Epithelial cell of esophagus (primary cell): Measurements from ENCODE around the gene ABAT.
"Not testable (repeated sequence)": the region's sequence is repeated elsewhere in the genome, so short reads cannot be mapped to it uniquely, and the experiment has no call there.

ENCODE experiments used
- DNase-seq: peaks from one replicate; pipeline ENCODE4 v3.0.0; 2010; ENCODE audit warnings: low read depth
- H3K4me3 ChIP-seq: 2 replicates; pipeline ENCODE4 v1.5.1; 2011; ENCODE audit warnings: mild to moderate bottlenecking, low read length, control low read depth
- TF ChIP-seq, protein P1 (sequence below): IDR thresholded peaks from 2 replicates; pipeline ENCODE4 v1.5.1; 2011; ENCODE audit warnings: low read depth, mild to moderate bottlenecking, low read length, control low read depth, inconsistent platforms; ENCODE audit not compliant: insufficient read depth; ENCODE audit errors: missing control alignments

Gene ABAT

DNA sequence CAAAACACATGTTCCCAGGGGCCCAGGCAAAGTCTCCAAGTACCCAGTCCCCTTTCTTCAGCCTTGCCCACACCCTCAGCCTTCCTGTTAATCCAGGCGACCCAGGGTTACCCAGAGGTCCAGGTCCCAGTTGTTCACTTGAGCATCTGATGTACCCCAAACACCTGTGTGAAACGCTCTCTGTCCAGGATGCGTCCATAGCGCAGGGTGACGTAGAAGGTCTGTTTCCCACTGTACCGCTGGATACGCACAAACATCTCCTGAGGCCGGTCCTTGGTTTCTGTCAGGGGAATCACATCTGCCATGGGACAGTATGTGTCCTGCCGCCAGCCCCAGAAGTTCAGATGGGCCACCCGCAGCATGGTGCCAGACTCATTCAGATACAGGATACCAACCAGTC lies 121.4 kb downstream of the ABAT start:
- no peak overlapping the region for H3K4me3 ChIP-seq
- TF ChIP-seq, protein P1, sequence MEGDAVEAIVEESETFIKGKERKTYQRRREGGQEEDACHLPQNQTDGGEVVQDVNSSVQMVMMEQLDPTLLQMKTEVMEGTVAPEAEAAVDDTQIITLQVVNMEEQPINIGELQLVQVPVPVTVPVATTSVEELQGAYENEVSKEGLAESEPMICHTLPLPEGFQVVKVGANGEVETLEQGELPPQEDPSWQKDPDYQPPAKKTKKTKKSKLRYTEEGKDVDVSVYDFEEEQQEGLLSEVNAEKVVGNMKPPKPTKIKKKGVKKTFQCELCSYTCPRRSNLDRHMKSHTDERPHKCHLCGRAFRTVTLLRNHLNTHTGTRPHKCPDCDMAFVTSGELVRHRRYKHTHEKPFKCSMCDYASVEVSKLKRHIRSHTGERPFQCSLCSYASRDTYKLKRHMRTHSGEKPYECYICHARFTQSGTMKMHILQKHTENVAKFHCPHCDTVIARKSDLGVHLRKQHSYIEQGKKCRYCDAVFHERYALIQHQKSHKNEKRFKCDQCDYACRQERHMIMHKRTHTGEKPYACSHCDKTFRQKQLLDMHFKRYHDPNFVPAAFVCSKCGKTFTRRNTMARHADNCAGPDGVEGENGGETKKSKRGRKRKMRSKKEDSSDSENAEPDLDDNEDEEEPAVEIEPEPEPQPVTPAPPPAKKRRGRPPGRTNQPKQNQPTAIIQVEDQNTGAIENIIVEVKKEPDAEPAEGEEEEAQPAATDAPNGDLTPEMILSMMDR = no peak
- DNase-seq = no peak

DNA sequence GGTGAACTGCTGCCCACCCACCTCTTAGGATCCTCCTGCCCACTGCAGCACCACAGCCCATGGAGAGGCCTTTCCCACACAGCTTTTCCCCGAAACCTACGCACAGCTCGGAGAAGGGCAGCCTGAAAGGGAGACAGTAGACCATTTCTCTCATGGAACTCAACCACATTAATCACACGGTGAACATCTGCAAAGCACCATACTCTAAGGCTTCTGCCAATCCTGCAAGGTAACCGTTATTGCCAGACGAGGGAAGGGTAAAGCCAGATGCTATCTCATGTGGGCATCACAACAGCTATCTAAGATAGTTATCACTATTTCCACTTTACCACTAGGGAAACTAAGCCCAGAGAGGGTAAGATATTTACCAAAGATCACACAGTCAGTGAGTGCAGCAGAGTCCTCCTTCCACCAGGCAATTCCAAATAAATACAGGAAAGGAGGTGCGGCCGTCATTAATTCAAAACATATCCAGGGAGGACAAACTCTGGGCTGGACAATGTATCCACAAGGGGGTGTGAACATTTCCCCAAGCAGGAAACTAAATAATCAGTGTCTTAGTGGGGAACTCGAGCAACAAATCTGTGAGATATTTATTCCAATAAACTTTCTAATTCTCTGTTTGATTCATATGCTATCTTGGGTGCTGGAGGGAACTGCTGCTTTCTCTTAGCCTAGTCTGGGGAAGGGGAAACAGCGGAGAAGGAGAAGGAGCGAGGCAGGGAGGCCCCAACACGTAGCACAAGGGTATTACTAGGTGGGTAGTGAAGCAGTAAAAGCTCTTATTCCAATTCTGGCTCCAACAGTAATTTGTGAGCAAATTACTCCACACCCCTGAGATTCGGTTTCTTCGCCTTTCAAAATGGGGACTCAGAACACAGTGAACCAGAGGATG lies 122.3 kb downstream of the ABAT start:
- no peak for DNase-seq
- TF ChIP-seq, protein P1 = no peak
- H3K4me3 ChIP-seq = peak overlapping the region; percentile 71

DNA sequence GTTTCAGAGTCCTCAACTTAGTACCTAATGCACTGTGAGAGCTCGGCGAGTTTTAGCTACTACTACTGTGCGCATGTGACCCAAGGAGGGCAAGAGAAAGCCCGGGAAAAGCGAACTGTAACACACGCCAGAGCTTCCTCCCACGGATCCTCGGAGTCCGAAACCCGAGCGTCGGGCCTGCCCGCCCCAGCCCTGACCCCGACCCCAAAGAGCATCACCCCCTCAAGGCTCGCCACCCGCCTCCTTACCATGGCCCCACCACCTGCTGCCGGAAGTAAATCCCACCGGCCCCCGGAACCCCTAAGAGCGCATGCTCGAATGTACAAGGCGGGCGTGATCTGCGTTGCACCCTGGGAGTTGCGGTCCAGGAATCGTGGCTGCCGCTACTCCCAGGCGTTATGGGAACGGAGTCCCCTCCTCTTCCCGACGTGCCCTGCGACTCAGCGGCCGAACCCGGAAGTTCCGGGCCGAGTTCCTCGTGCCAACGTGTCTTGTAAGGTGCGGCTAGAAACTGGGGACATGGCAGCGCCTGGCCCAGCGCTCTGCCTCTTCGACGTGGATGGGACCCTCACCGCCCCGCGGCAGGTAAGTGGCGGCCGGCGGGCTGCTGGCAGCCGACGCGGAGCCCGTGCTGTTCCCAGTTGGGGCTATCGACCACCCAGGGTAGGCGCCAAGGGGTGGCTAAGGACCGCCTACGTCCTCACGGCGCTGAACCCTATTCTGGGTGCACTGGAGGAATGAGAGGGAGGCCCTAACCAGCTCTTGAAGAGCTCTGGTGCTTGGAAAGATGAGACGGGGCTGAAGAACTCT lies 123.2 kb downstream of the ABAT start, which contains the start of the genes PMM2 and TMEM186:
Gene PMM2, plus strand, starts transcription at position 476 of the 810 bp plus-strand sequence. Its CDS starts 44 bp downstream, at position 520.
Gene TMEM186, minus strand, starts transcription at position 276 of the 810 bp plus-strand sequence. Its CDS starts 25 bp downstream, at position 251.
- peak; percentile 98 for DNase-seq
- peak within 1 kb of the TSS; percentile 71 for H3K4me3 ChIP-seq
- TF ChIP-seq, protein P1 = no peak

DNA sequence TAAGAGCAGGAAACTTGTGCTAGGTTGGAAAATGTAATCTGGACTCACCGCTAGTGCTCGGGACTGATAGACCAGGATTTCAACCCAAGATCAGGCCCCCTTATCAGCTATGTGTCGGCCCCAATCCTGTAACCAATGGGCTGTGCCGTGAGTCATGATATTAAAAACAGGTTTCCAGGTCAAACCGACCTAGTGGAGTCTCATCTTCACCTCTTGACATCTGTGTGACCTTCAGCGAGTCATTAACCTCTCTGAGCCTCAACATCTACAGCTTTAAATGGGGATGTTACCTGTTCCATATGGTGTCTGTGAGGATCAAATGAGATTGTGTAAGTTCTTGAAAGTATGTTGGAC lies 123.7 kb downstream of the ABAT start:
- peak overlapping the region; percentile 71 for H3K4me3 ChIP-seq
- DNase-seq = peak; percentile 29
- TF ChIP-seq, protein P1 = no peak

DNA sequence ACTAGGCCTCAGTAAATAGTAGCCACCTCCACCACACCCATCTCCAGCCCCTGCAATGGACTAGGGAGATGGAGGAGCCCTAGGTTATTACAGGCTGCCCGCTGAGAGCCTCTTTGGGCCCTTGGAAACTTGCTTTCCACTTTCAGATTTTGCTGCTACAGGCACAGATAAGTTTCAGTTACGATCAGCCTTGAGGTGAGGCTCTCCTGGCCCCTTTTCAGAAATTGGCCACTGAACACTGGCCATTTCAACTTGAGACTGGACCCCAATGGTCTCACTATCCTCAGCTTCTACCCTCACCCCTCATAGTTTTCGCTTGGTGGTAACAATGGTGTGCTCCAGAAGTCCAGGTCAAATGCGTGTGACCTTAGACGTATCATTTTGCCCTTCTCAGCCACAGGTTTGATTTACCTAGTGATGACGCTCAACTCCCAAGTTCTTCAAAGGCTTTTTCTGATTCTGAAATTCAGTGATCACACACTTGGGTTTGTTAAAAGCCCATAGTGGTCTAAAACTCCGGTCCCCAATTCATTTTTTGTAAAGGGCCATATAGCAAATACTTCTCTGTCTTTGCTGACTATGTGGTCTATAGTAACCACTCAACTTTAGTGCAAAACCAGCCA lies 124.2 kb downstream of the ABAT start:
- no peak for DNase-seq
- TF ChIP-seq, protein P1 = no peak
- H3K4me3 ChIP-seq = peak overlapping the region; percentile 71

DNA sequence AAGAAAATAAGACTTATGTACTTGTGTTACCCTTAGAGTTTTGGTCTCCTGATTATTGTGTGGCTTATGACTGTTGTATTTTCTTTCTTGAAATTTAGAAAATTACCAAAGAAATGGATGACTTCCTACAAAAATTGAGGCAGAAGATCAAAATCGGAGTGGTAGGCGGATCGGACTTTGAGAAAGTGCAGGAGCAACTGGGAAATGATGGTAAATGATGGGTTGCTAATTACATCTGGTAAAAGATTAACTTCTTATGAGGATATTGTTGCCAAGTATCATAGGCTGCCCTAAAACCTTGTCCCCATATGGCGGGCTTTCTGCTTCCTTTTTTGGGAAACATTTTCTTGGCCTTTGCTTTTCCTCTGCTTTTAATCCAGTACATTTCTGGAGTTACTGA lies 127.3 kb downstream of the ABAT start:
- H3K4me3 ChIP-seq = no peak overlapping the region
- DNase-seq = no peak
- TF ChIP-seq, protein P1 = no peak

DNA sequence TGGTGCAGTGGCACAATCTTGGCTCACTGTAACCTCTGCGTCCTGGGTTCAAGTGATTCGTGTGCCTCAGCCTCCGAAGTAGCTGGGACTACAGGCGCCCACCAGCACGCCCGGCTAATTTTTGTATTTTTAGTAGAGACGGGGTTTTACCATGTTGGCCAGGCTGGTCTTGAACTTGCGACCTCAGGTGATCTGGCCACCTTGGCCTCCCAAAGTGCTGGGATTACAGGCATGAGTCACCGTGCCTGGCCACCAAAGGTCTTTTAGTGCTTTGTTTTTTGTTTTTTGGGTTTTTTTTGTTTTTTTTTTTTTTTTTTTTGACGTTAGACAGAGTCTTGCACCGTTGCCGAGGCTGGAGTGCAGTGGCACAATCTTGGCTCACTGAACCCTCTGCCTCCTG lies 129.3 kb downstream of the ABAT start:
- not testable (repeated sequence) for DNase-seq, H3K4me3 ChIP-seq
